H1 (cell line): ENCODE measurements around the gene FRS2. TPM values are rescaled to one million over a fixed set of nuclear protein-coding genes. Genes with fewer than 3 reads are reported as not detected.

Experiments used
- CTCF ChIA-PET: fragments of 300-600 bp; sonication (Branson Sonifier 250); formaldehyde crosslinking; loops from one replicate; lab custom pipeline; 2021; ENCODE audit not compliant: partially characterized antibody; lab: Charles Lee
- POLR2A ChIA-PET: fragments of 300-600 bp; sonication (Branson Sonifier 250); formaldehyde crosslinking; loops from one replicate; lab custom pipeline; 2021; ENCODE audit warnings: inconsistent platforms; ENCODE audit not compliant: partially characterized antibody; lab: Charles Lee
- DNase-seq, 2 experiments: peaks; one replicate each; pipeline versions ENCODE4 v3.0.0 to v3.0.0-alpha.2; 2010 to 2022; ENCODE audit warnings: low spot score in 2 of 2, low read depth in 1 of 2, mixed read lengths in 1 of 2
- FAIRE-seq: peaks from 2 replicates; lab custom pipeline; 2011; peaks lifted over from hg19 to GRCh38; lab: Jason Lieb, UNC
- H2AFZ ChIP-seq: 2 replicates; pipeline ENCODE4 v1.8.1; 2012; ENCODE audit warnings: low read length, inconsistent platforms
- H2AK5ac ChIP-seq: 2 replicates; pipeline ENCODE4 v1.6.1; 2013; ENCODE audit warnings: low read depth, low read length
- H2BK120ac ChIP-seq: replicated peaks from 2 replicates; pipeline ENCODE3; 2013; ENCODE audit warnings: low read depth, low read length, inconsistent platforms
- H2BK12ac ChIP-seq: 2 replicates; pipeline ENCODE4 v1.6.1; 2013; ENCODE audit warnings: low read depth, low read length
- H2BK15ac ChIP-seq: 2 replicates; pipeline ENCODE4 v1.6.1; 2013; ENCODE audit warnings: low read length
- H2BK20ac ChIP-seq: 2 replicates; pipeline ENCODE4 v1.6.1; 2013; ENCODE audit warnings: low read length
- H2BK5ac ChIP-seq: 2 replicates; pipeline ENCODE4 v1.6.1; 2013; ENCODE audit warnings: low read depth, low read length
- H3K14ac ChIP-seq: 2 replicates; pipeline ENCODE4 v1.6.1; 2013; ENCODE audit warnings: inconsistent platforms; ENCODE audit not compliant: insufficient read length
- H3K18ac ChIP-seq: 2 replicates; pipeline ENCODE4 v1.6.1; 2013; ENCODE audit warnings: low read length; ENCODE audit errors: extremely low read depth
- H3K23ac ChIP-seq: 2 replicates; pipeline ENCODE4 v1.6.1; 2013; ENCODE audit warnings: inconsistent platforms; ENCODE audit not compliant: insufficient read length
- H3K23me2 ChIP-seq: 2 replicates; pipeline ENCODE4 v1.6.1; 2013; ENCODE audit warnings: low read depth, low read length
- H3K27ac ChIP-seq: 2 replicates; pipeline ENCODE4 v1.6.1; 2011; ENCODE audit warnings: low read depth, low read length, inconsistent platforms
- H3K27me3 ChIP-seq, 4 experiments: replicated peaks in 1 of 4; 1 replicate in 1 of 4; 2 replicates in 3 of 4; pipeline versions ENCODE4 v1.6.1 to v1.8.1; 2011 to 2013; ENCODE audit warnings: low read length in 3 of 4, mild to moderate bottlenecking in 3 of 4, inconsistent platforms in 2 of 4, mixed read lengths in 2 of 4, moderate library complexity in 1 of 4; ENCODE audit not compliant: control insufficient read depth in 3 of 4, insufficient read depth in 3 of 4; ENCODE audit errors: extremely low read depth in 1 of 4
- H3K36me3 ChIP-seq, 4 experiments: 2 replicates each; pipeline versions ENCODE4 v1.6.1 to v1.8.1; 2011 to 2013; ENCODE audit warnings: mild to moderate bottlenecking in 4 of 4, low read length in 3 of 4, moderate library complexity in 2 of 4, control low read depth in 1 of 4, inconsistent platforms in 1 of 4; ENCODE audit not compliant: insufficient read depth in 4 of 4, control insufficient read depth in 2 of 4
- H3K4ac ChIP-seq: replicated peaks from 2 replicates; pipeline ENCODE3; 2013; ENCODE audit warnings: low read length, low read depth, mixed read lengths, inconsistent platforms; ENCODE audit not compliant: insufficient read length
- H3K4me1 ChIP-seq, 4 experiments: replicated peaks in 1 of 4; 1 replicate in 1 of 4; 2 replicates in 3 of 4; pipeline versions ENCODE4 v1.6.1 to v1.8.1; 2011 to 2013; ENCODE audit warnings: low read length in 3 of 4, inconsistent platforms in 2 of 4, mixed read lengths in 1 of 4; ENCODE audit not compliant: insufficient read depth in 4 of 4, control insufficient read depth in 3 of 4
- H3K4me2 ChIP-seq, 2 experiments: 2 replicates each; pipeline versions ENCODE4 v1.6.1 to v1.8.1; 2011 to 2013; ENCODE audit warnings: low read depth in 2 of 2, low read length in 2 of 2, control low read depth in 1 of 2, inconsistent platforms in 1 of 2, mild to moderate bottlenecking in 1 of 2; ENCODE audit not compliant: insufficient read depth in 1 of 2
- H3K4me3 ChIP-seq, 4 experiments: fragments of 200-600, 300-600 bp in 1 of 4; sonication (generic), shearing (Covaris generic), sonication (Bioruptor Twin) in 1 of 4; 2 replicates each; pipeline versions ENCODE4 v1.5.1 to v1.8.1; 2011 to 2016; ENCODE audit warnings: low read length in 4 of 4, low read depth in 3 of 4, control low read depth in 2 of 4, inconsistent platforms in 2 of 4, mild to moderate bottlenecking in 2 of 4, mixed read lengths in 1 of 4, moderate library complexity in 1 of 4; ENCODE audit not compliant: insufficient read depth in 2 of 4; ENCODE audit errors: extremely low read depth in 1 of 4
- H3K56ac ChIP-seq: replicated peaks from 2 replicates; pipeline ENCODE3; 2013; ENCODE audit warnings: low read depth, mild to moderate bottlenecking, mixed read lengths, low read length, inconsistent platforms; ENCODE audit not compliant: insufficient read length
- H3K79me1 ChIP-seq: 2 replicates; pipeline ENCODE4 v1.6.1; 2013; ENCODE audit warnings: low read depth, low read length, control low read depth
- H3K79me2 ChIP-seq, 2 experiments: 2 replicates each; pipeline versions ENCODE4 v1.6.1 to v1.8.1; 2012 to 2013; ENCODE audit warnings: low read length in 2 of 2, mild to moderate bottlenecking in 2 of 2, inconsistent platforms in 1 of 2; ENCODE audit not compliant: insufficient read depth in 2 of 2, control insufficient read depth in 1 of 2
- H3K9ac ChIP-seq, 4 experiments: replicated peaks in 1 of 4; 1 replicate in 1 of 4; 2 replicates in 3 of 4; pipeline versions ENCODE4 v1.6.1 to v1.8.1; 2011 to 2013; ENCODE audit warnings: low read depth in 3 of 4, low read length in 3 of 4, control low read depth in 2 of 4, mild to moderate bottlenecking in 2 of 4, moderate library complexity in 2 of 4, inconsistent platforms in 1 of 4; ENCODE audit errors: extremely low read depth in 1 of 4
- H3K9me3 ChIP-seq, 2 experiments: 2 replicates each; pipeline versions ENCODE4 v1.6.1 to v1.8.1; 2012 to 2013; ENCODE audit warnings: mild to moderate bottlenecking in 2 of 2, moderate library complexity in 2 of 2, control low read depth in 1 of 2, inconsistent platforms in 1 of 2, low read depth in 1 of 2, low read length in 1 of 2, mixed read lengths in 1 of 2; ENCODE audit not compliant: insufficient read depth in 2 of 2
- H4K20me1 ChIP-seq, 2 experiments: replicated peaks in 1 of 2; 2 replicates each; pipeline versions ENCODE3 to v1.8.1; 2011 to 2013; ENCODE audit warnings: inconsistent platforms in 2 of 2, low read length in 2 of 2, mild to moderate bottlenecking in 1 of 2; ENCODE audit not compliant: insufficient read depth in 2 of 2, control insufficient read depth in 1 of 2
- H4K5ac ChIP-seq: 2 replicates; pipeline ENCODE4 v1.6.1; 2013; ENCODE audit warnings: low read length, low read depth, mixed read lengths, inconsistent platforms; ENCODE audit not compliant: insufficient read length
- H4K8ac ChIP-seq: 2 replicates; pipeline ENCODE4 v1.8.0; 2013; ENCODE audit warnings: mild to moderate bottlenecking, moderate library complexity, low read length, inconsistent platforms; ENCODE audit not compliant: insufficient read depth; ENCODE audit errors: extremely low read depth
- H4K91ac ChIP-seq: replicated peaks from 2 replicates; pipeline ENCODE3; 2013; ENCODE audit warnings: low read length, mixed read lengths, inconsistent platforms; ENCODE audit not compliant: insufficient read length
- CHD2 ChIP-seq: IDR thresholded peaks from 2 replicates; pipeline ENCODE4 v1.6.1; 2012; ENCODE audit warnings: low read length, improper control_type of control experiment
- CREB1 ChIP-seq: IDR thresholded peaks from 2 replicates; pipeline ENCODE4 v1.6.1; 2012; ENCODE audit warnings: inconsistent platforms
- EGR1 ChIP-seq: IDR thresholded peaks from 2 replicates; pipeline ENCODE4 v1.6.1; 2011; ENCODE audit warnings: low read depth, low read length, borderline replicate concordance
- EP300 ChIP-seq, 2 experiments: IDR thresholded peaks; 1 replicate in 1 of 2; 2 replicates in 1 of 2; pipeline ENCODE4 v1.6.1; 2011 to 2012; ENCODE audit warnings: low read depth in 2 of 2, low read length in 2 of 2, mild to moderate bottlenecking in 2 of 2, borderline replicate concordance in 1 of 2, inconsistent platforms in 1 of 2, moderate library complexity in 1 of 2
- HDAC2 ChIP-seq, 2 experiments: fragments of 300-600 bp in 1 of 2; sonication (generic) in 1 of 2; IDR thresholded peaks; 2 replicates each; pipeline ENCODE4 v1.6.1; 2011 to 2012; ENCODE audit warnings: low read depth in 2 of 2, low read length in 2 of 2, mild to moderate bottlenecking in 2 of 2, moderate library complexity in 2 of 2, borderline replicate concordance in 1 of 2, inconsistent platforms in 1 of 2
- HDAC6 ChIP-seq: IDR thresholded peaks from one replicate; pipeline ENCODE4 v1.7.1; 2012; ENCODE audit warnings: low read depth, mild to moderate bottlenecking, inconsistent platforms, low read length, moderate library complexity
- JUND ChIP-seq: IDR thresholded peaks from 2 replicates; pipeline ENCODE4 v1.6.1; 2011; ENCODE audit warnings: mild to moderate bottlenecking, improper control_type of control experiment, low read length
- KDM1A ChIP-seq: fragments of 200-600, 300-600 bp; sonication (generic); IDR thresholded peaks from 2 replicates; pipeline ENCODE4 v1.7.1; 2016; ENCODE audit warnings: mild to moderate bottlenecking, low read length, borderline replicate concordance
- NRF1 ChIP-seq: IDR thresholded peaks from 2 replicates; pipeline ENCODE4 v1.6.1; 2011; ENCODE audit warnings: mild to moderate bottlenecking, low read depth, low read length, improper control_type of control experiment
- PHF8 ChIP-seq: fragments of 200-600 bp; sonication (generic); conservative IDR thresholded peaks from 2 replicates; pipeline ENCODE4 v1.7.1; 2012; ENCODE audit warnings: low read depth, mild to moderate bottlenecking, inconsistent platforms, low read length, moderate library complexity
- POLR2AphosphoS5 ChIP-seq: IDR thresholded peaks from 2 replicates; pipeline ENCODE4 v1.6.1; 2011; ENCODE audit warnings: low read depth, low read length
- RXRA ChIP-seq: IDR thresholded peaks from 2 replicates; pipeline ENCODE4 v1.6.1; 2011; ENCODE audit warnings: low read depth, mild to moderate bottlenecking, low read length, moderate library complexity; ENCODE audit not compliant: insufficient read depth
- SIN3A ChIP-seq, 2 experiments: IDR thresholded peaks in 1 of 2; conservative IDR thresholded peaks in 1 of 2; 2 replicates each; pipeline ENCODE4 v1.6.1; 2011 to 2012; ENCODE audit warnings: low read length in 2 of 2, improper control_type of control experiment in 1 of 2, low read depth in 1 of 2, mild to moderate bottlenecking in 1 of 2
- TEAD4 ChIP-seq: IDR thresholded peaks from 2 replicates; pipeline ENCODE4 v1.6.1; 2012; ENCODE audit warnings: low read depth, low read length, inconsistent platforms, mixed read lengths
- WGBS, 2 experiments: shearing (Covaris generic) in 1 of 2; methylation state at CpG; one replicate each; pipeline versions ENCODE4 v1.1.6 to v1.1.7; 2013 to 2015; ENCODE audit warnings: low lambda C conversion rate in 2 of 2, mixed read lengths in 2 of 2, inconsistent platforms in 1 of 2, low coverage in 1 of 2, missing lambda C conversion rate in 1 of 2; ENCODE audit not compliant: insufficient replicate concordance in 2 of 2, insufficient coverage in 1 of 2, insufficient read length in 1 of 2; ENCODE audit errors: extremely low coverage in 1 of 2, missing lambda C conversion rate in 1 of 2; 5-methylcytosine and 5-hydroxymethylcytosine counted together
- polyA plus RNA-seq, 7 experiments: library from polyadenylated mRNA; depleted of rRNA in 3 of 7; stranded (reverse) in 5 of 7; unstranded in 2 of 7; fragments of >200 nt in 5 of 7; fragments of 200-250 nt in 2 of 7; gene quantifications; 1 replicate in 5 of 7; 2 replicates in 1 of 7; 4 replicates in 1 of 7; pipeline versions ENCODE4 v1.2.1 to v1.2.3, GENCODE V29; 2011 to 2013; ENCODE audit warnings: missing spikeins in 2 of 7, mixed read lengths in 2 of 7
- total RNA-seq: library from RNA; stranded (reverse); fragmentation: NEBNext Ultra II Directional; extraction: Animal tissue kit (Norgen Biotek cat#: 25700); gene quantifications from 2 replicates; pipeline ENCODE4 v1.2.1, GENCODE V29; 2021

FRS2 gene
- total and polyA plus RNA-seq, 2 of the 8 experiments (the other 6 are each of a cell fraction or from before 2014, with no cell fraction given), result 10.3 to 35.8 TPM

- Histone ChIP-seq H4K20me1 (no peaks in the 10 kb centered on the region), H2BK20ac (no peak overlapping the region), H2BK5ac (no peak overlapping the region), H3K36me3 (no peaks in the 10 kb centered on the region), H3K27me3 (no peaks in the 10 kb centered on the region), H4K5ac (no peak overlapping the region), H3K23me2 (peaks cover 2% of the 10 kb centered on the region; the same call in 1 of the 2 replicates), H3K4me1 (0 out of 7 replicates have a peak, but pooled peaks cover 0 to 3% (median 0%) of the 10 kb centered on the region in 4 experiments), H3K4ac (no peak overlapping the region), H3K14ac (no peak overlapping the region), H4K8ac (no peak overlapping the region), H3K9ac (no peak overlapping the region), H3K9me3 (no peaks in the 10 kb centered on the region), H2BK120ac (no peak overlapping the region), H2BK12ac (no peak overlapping the region), H2AK5ac (no peak overlapping the region), H3K79me2 (no peaks in the 10 kb centered on the region), H3K4me2 (no peak overlapping the region), H3K56ac (no peak overlapping the region), H3K23ac (no peak overlapping the region), H3K27ac (no peak overlapping the region), H2BK15ac (no peak overlapping the region), H3K18ac (no peak overlapping the region), H4K91ac (no peak overlapping the region), H2AFZ (no peak overlapping the region), H3K4me3 (no peak overlapping the region), H3K79me1 (no peaks in the 10 kb centered on the region)
- DNase-seq (no peak), FAIRE-seq (no peak)
- 97% methylated on average over 3 of the region's 3 CpGs; no CpG with 5 or more reads in 1 of the 2 experiments for WGBS, 2 experiments
- POLR2A ChIA-PET, result no interaction called here
- CTCF ChIA-PET, result interaction anchor here (0.5 kb wide), 1 partner anchor 1050 kb away, joined by 3 read pairs; no protein-coding TSS in a partner anchor
- TF ChIP-seq CREB1 (no peak), POLR2AphosphoS5 (no peak), EGR1 (no peak), TEAD4 (no peak), PHF8 (no peak), HDAC6 (no peak), KDM1A (no peak), JUND (no peak), CHD2 (no peak), SIN3A (conservative IDR thresholded peaks at IDR 0.05 in 1 of 2, IDR thresholded peaks at IDR 0.05 in 1 of 2; ENCODE audit: low read depth in 1 of 2, low read length in 2 of 2) (no peak), RXRA (no peak), EP300 (IDR thresholded peaks at IDR 0.05; ENCODE audit: borderline replicate concordance in 1 of 2, low read depth in 2 of 2, low read length in 2 of 2) (no peak), NRF1 (no peak), HDAC2 (IDR thresholded peaks at IDR 0.05; ENCODE audit: borderline replicate concordance in 1 of 2, low read depth in 2 of 2, low read length in 2 of 2) (no peak)
Measured at GRCh38 chr12:69433653-69434052, 36.5 kb upstream of the FRS2 start.
